ENCODE data around the gene HABP4.

DNA sequence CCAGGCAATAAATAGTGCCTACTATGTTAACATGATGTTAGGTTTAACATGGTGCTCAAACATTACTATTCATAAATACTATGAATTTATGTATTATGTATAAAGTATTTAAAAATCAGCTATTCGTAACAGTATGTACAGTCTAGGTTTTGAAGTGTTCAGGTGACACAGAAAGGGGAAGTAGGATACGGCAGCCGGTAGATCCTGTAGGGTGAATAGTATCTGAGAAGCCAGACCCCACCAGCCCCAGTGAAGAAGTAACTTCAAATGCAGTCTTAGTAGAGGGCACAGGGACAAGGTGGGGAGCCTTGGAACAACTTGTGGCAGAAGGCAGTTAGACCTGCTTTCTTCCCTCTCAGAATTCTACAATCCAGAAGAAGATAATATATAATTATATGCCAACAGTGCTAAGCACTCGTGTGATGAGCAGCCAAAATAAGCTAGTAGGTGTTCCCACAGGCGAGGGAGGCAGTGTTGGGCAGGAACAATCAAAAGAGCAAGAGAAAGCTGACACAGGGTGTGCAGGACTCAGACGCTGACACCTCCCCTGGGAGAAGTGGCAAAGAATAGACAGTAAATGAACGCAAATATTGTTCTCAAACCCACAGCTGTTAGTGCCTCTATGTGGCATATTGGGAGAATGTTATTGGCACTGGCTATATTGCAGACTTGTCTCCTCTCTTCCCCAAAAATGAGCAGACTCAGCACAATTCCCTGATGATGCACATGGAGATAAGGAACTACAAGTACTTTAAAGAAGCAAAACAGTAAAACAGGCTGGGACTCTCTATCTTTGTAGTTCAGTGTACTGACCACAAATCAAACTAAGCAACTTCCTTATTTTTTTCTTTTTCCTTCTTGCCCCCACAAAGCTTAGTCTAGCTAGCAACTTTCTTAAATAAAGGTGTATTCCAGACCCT is 36.4 kb upstream of the HABP4 start:
- TF ChIP-seq, protein P1, sequence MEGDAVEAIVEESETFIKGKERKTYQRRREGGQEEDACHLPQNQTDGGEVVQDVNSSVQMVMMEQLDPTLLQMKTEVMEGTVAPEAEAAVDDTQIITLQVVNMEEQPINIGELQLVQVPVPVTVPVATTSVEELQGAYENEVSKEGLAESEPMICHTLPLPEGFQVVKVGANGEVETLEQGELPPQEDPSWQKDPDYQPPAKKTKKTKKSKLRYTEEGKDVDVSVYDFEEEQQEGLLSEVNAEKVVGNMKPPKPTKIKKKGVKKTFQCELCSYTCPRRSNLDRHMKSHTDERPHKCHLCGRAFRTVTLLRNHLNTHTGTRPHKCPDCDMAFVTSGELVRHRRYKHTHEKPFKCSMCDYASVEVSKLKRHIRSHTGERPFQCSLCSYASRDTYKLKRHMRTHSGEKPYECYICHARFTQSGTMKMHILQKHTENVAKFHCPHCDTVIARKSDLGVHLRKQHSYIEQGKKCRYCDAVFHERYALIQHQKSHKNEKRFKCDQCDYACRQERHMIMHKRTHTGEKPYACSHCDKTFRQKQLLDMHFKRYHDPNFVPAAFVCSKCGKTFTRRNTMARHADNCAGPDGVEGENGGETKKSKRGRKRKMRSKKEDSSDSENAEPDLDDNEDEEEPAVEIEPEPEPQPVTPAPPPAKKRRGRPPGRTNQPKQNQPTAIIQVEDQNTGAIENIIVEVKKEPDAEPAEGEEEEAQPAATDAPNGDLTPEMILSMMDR (IDR thresholded peaks at IDR 0.05; ENCODE audit: insufficient read depth, low read length), result no peak
- TF ChIP-seq POLR2AphosphoS5 (IDR thresholded peaks at IDR 0.05; ENCODE audit: low read depth), result no peak
- TF ChIP-seq, protein P2, sequence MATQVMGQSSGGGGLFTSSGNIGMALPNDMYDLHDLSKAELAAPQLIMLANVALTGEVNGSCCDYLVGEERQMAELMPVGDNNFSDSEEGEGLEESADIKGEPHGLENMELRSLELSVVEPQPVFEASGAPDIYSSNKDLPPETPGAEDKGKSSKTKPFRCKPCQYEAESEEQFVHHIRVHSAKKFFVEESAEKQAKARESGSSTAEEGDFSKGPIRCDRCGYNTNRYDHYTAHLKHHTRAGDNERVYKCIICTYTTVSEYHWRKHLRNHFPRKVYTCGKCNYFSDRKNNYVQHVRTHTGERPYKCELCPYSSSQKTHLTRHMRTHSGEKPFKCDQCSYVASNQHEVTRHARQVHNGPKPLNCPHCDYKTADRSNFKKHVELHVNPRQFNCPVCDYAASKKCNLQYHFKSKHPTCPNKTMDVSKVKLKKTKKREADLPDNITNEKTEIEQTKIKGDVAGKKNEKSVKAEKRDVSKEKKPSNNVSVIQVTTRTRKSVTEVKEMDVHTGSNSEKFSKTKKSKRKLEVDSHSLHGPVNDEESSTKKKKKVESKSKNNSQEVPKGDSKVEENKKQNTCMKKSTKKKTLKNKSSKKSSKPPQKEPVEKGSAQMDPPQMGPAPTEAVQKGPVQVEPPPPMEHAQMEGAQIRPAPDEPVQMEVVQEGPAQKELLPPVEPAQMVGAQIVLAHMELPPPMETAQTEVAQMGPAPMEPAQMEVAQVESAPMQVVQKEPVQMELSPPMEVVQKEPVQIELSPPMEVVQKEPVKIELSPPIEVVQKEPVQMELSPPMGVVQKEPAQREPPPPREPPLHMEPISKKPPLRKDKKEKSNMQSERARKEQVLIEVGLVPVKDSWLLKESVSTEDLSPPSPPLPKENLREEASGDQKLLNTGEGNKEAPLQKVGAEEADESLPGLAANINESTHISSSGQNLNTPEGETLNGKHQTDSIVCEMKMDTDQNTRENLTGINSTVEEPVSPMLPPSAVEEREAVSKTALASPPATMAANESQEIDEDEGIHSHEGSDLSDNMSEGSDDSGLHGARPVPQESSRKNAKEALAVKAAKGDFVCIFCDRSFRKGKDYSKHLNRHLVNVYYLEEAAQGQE (IDR thresholded peaks at IDR 0.05; ENCODE audit: insufficient replicate concordance, low read depth), result no peak
- TF ChIP-seq GABPA (IDR thresholded peaks at IDR 0.05; ENCODE audit: low read depth), result no peak
